ENCODE data around the gene HESX1. TPM values are rescaled to one million over a fixed set of nuclear protein-coding genes. Genes with fewer than 3 reads are reported as not detected.

The HESX1 gene
- total and polyA plus RNA-seq, 9 donors = 0.23 to 1.4 (median 0.88) TPM; not detected in 1

DNA sequence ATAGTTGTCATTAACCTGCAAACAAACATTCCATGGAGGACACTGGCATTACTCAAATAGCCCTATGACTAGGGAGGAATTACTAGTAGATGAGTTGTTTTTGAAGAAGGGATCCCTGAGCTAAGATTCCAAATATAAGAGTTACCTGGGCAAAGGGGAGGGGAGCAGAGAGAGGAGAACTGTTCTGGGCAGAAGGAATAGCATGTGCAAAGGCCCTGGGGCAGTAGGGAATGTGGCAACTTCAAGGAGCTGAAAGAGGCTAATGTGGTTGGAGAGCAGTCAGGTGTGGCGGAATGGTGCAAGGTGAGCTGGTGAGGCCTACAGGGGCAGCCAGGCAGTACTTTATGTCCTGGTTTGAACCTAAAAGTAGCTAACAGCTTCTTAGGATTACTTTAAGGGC is 28.8 kb downstream of the HESX1 start:
- WGBS, 3 donors = 98 to 100% (median 100%) methylated on average over 1 of the region's 1 CpG
- no peak overlapping the region for H3K27ac ChIP-seq
- no peaks in the 10 kb centered on the region for H3K27me3 ChIP-seq
- no peak for DNase-seq
- no peaks in the 10 kb centered on the region for H3K9me3 ChIP-seq
- peaks cover 4% of the 10 kb centered on the region for H3K4me1 ChIP-seq (ENCODE audit: insufficient read depth)
- intact Hi-C loops (cut with DNase I) = no loop called here
- H3K36me3 ChIP-seq = no peaks in the 10 kb centered on the region
- H3K4me3 ChIP-seq = no peak overlapping the region
- TF ChIP-seq EP300 (IDR thresholded peaks at IDR 0.05) = no peak
- no peak for TF ChIP-seq POLR2A (IDR thresholded peaks at IDR 0.05)

DNA sequence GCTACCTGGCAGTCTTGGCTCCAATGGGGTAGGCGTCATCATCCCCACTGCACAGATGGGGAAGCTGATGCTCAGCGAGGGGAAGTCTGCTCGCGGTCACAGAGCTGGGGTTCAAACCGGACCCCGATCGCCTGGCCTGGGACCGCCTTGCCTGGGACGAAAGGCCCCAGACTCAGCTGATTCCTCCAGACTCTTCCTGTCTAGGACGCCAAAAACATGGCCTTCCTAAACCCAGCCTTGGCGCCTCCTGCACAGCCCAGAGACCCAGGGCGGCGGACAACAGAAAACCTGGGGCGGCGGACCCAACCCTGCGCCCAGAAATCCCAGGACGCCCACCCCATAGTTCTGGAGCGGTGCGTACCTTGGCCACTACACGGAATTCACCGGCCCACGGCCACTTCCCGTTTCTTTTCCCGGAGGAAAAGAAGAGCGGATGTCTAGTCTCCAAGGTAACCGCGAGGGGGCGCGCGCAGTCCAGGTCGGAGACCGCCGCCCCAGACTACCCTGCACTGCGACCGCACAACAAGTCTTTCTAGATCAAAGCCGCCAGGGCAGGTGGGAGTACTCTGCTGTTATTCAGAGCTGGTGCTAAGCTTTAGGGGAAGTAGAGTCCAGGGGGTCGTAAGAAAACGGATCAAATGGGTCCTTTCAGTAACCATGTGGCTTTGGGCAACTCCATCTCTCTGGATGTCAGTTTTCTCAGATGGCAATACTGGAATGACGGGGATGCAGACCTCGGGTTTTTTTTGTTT is 29.7 kb downstream of the HESX1 start:
- WGBS, 3 donors = 6 to 12% (median 8%) methylated on average over 37 to 40 of the region's 40 CpGs
- no peak for TF ChIP-seq EP300 (IDR thresholded peaks at IDR 0.05)
- TF ChIP-seq, protein P1, sequence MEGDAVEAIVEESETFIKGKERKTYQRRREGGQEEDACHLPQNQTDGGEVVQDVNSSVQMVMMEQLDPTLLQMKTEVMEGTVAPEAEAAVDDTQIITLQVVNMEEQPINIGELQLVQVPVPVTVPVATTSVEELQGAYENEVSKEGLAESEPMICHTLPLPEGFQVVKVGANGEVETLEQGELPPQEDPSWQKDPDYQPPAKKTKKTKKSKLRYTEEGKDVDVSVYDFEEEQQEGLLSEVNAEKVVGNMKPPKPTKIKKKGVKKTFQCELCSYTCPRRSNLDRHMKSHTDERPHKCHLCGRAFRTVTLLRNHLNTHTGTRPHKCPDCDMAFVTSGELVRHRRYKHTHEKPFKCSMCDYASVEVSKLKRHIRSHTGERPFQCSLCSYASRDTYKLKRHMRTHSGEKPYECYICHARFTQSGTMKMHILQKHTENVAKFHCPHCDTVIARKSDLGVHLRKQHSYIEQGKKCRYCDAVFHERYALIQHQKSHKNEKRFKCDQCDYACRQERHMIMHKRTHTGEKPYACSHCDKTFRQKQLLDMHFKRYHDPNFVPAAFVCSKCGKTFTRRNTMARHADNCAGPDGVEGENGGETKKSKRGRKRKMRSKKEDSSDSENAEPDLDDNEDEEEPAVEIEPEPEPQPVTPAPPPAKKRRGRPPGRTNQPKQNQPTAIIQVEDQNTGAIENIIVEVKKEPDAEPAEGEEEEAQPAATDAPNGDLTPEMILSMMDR (IDR thresholded peaks at IDR 0.05) = peak; percentile 75 to 84 (median 76)
- no peaks in the 10 kb centered on the region for H3K36me3 ChIP-seq
- peak; percentile 73 to 87 (median 82) for DNase-seq
- H3K4me3 ChIP-seq = peak overlapping the region; percentile 40
- H3K27ac ChIP-seq = no peak overlapping the region
- H3K27me3 ChIP-seq = no peaks in the 10 kb centered on the region
- intact Hi-C loops (cut with DNase I) = loop anchor here in 3 of 4 donors (5.0 to 10.0 kb wide), 4 partner anchors 52 to 175 kb away; partner anchors contain the start of gene APPL1 (in 1 of the 3)
- H3K9me3 ChIP-seq = no peaks in the 10 kb centered on the region
- peaks cover 4% of the 10 kb centered on the region for H3K4me1 ChIP-seq (ENCODE audit: insufficient read depth)

DNA sequence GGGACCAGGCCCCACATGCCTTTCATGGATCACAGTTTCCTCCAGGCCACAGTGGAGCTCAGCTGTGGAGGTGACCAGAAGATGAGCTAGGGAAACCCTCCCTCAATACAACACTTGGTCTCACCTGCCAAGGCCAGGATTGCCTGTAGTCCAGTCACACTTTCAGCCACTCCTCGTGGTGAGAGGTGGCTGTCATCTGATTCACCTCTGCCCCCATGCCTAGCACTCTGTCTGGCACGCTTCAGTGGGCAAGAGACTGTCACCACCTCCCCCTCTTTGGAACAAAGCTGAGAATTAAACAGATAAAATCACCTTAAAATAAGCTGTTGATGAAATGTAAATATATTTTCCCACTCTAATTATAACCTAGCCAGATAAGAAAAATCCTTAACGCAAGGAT is 30.7 kb downstream of the HESX1 start:
- Histone ChIP-seq H3K4me3 (no peak overlapping the region), H3K27me3 (no peaks in the 10 kb centered on the region), H3K36me3 (no peaks in the 10 kb centered on the region), H3K27ac (no peak overlapping the region), H3K9me3 (no peaks in the 10 kb centered on the region), H3K4me1 (ENCODE audit: insufficient read depth) (peaks cover 8% of the 10 kb centered on the region)
- TF ChIP-seq POLR2A (IDR thresholded peaks at IDR 0.05) (no peak), EP300 (IDR thresholded peaks at IDR 0.05) (no peak)
- TF ChIP-seq, protein P1 (IDR thresholded peaks at IDR 0.05) = no peak
- no peak for DNase-seq
- intact Hi-C loops (cut with DNase I) = loop anchor here in 3 of 4 donors (5.0 to 10.0 kb wide), 4 partner anchors 53 to 174 kb away; partner anchors contain the start of gene APPL1 (in 1 of the 3)
- 50 to 55% (median 53%) methylated on average over 3 of the region's 3 CpGs for WGBS, 3 donors

DNA sequence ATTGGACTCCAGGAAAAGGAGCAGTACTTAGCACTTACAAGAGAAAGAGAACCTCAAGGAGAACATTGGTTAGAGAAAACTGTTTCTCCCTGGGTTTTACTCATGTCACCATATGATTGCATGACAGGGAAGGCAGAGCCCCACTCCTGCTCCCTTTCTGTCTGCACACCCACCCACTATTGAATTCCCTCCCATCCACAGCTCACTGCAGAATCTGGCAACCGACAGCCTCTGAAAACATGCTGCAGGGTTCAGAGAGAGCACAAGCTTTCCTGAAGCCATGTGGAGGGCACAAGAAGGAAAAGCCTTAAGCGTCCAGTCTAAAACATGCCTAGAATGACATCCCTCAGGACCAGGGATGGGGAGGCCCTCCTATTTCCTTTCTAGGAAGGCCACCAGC is 31.6 kb downstream of the HESX1 start:
- Histone ChIP-seq H3K4me1 (ENCODE audit: insufficient read depth) (peaks cover 10% of the 10 kb centered on the region), H3K27ac (no peak overlapping the region), H3K36me3 (no peaks in the 10 kb centered on the region), H3K4me3 (no peak overlapping the region), H3K9me3 (no peaks in the 10 kb centered on the region), H3K27me3 (no peaks in the 10 kb centered on the region)
- intact Hi-C loops (cut with DNase I) = loop anchor here in 3 of 4 donors (5.0 to 10.0 kb wide), 4 partner anchors 54 to 173 kb away; partner anchors contain the start of gene APPL1 (in 1 of the 3)
- no peak for DNase-seq
- 52 to 68% (median 65%) methylated on average over 2 of the region's 2 CpGs for WGBS, 3 donors
- TF ChIP-seq EP300 (IDR thresholded peaks at IDR 0.05) = no peak
- TF ChIP-seq, protein P1 (IDR thresholded peaks at IDR 0.05) = no peak
- no peak for TF ChIP-seq POLR2A (IDR thresholded peaks at IDR 0.05)

DNA sequence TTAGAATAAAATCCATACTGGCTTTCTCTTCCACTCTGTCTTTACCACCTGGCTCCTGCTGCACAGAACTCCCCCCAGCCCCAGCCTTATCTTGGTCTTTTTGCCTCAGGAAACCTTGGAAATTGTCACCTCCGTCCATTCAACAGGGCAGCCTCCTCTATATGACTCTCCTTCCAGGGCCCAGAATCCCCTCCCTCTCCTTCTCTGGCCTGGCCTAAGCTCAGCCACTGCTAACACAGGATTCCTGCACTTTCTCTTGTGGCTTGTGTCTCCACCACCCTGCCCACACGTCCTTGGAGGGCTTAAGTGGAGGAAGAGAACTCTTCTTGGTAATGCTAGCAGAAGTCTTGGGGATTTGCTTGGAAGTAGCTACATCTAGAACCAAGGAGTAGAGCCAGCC is 33.1 kb downstream of the HESX1 start:
- intact Hi-C loops (cut with DNase I) = loop anchor here in 3 of 4 donors (5.0 to 10.0 kb wide), 4 partner anchors 56 to 172 kb away; partner anchors contain the start of gene APPL1 (in 1 of the 3)
- TF ChIP-seq, protein P1 (IDR thresholded peaks at IDR 0.05) = no peak
- TF ChIP-seq POLR2A (IDR thresholded peaks at IDR 0.05) (no peak), EP300 (IDR thresholded peaks at IDR 0.05) (no peak)
- H3K36me3 ChIP-seq = no peaks in the 10 kb centered on the region
- H3K27me3 ChIP-seq = no peaks in the 10 kb centered on the region
- H3K4me1 ChIP-seq (ENCODE audit: insufficient read depth) = peaks cover 14% of the 10 kb centered on the region
- 54 to 74% (median 56%) methylated on average over 2 of the region's 2 CpGs for WGBS, 3 donors
- no peak overlapping the region for H3K4me3 ChIP-seq
- no peak for DNase-seq
- no peaks in the 10 kb centered on the region for H3K9me3 ChIP-seq
- no peak overlapping the region for H3K27ac ChIP-seq

Measured in ovary (tissue), 9 donors.